ENCODE results near the gene ACVR2A.

Gene ACVR2A

GRCh38 chr2:147927053-147927588, 82.3 kb downstream of the ACVR2A start:
- no peak for DNase-seq

DNA sequence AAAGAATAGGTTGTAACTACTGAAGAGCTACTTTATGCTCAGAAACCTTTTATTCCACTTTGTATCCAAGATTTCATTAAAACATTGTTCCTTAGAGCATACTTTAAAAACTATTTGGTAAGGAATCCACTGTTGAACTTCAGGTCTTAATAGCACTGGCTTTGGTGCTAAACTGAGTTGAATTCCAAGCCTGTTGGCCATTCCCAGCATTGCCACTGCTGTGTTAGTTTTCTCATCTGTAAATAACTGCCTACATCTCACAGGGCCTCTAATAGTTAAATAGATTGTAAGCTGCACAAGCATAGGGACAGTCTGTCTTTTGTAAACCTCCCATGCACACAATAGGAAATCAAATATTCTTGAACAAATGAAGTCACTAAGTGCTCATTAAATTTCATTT, 89.1 kb downstream of the ACVR2A start:
- DNase-seq, result no peak

GRCh38 chr2:147934881-147935620, 90.2 kb downstream of the ACVR2A start:
- DNase-seq, result no peak

DNA sequence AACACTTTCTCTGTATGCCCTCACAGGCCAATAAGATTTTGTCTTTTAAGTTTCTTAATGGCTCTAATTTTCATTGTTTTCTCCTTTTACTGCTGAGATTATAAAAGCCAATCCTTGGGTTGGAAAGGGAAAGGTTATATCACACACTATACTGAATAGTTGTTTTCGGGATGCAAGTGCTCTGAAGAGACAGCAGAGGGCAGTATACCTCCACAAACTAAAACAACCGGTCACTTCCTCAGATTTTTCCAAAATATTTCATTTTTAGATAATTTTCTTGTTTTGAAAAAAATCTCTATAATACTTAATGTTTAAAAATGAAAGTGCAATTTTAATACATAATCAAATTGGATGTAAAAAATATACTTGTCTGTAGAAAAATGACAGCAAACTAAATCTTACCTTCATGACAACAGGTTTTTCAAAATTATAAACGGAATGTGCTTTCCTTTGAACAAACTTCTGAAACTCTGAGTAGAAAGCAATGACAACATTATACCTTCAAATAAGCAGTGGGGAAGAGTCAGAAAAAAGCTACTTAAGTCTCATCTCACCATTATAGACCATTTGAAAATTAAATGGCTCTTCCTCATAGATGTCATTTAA, 93.0 kb downstream of the ACVR2A start:
- peak; percentile 22 to 27 for DNase-seq

DNA sequence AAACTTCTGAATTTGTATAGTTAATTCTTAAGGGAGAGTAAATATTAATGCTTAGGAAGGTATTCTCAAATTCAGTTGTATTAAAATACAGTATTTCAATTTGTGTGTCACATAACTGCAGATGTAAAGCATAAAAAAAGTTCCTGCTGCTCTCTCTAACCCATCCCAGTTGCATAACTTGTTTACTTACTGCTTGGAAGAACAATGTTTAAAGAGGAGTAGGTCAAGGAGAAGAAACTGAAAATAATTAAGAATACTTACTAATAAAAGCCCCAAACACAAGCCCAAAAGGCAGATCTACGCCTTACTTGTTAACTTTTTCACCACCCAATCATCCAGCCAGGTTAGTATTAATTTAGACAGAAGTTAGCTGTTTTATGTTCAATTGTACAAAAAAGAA, 94.5 kb downstream of the ACVR2A start:
- no peak for DNase-seq

- no peak for DNase-seq
These were observed 100.8 kb downstream of the ACVR2A start for GRCh38 chr2:147945660-147946059.

GRCh38 chr2:147952118-147952517, 107.3 kb downstream of the ACVR2A start:
- no peak for DNase-seq

DNA sequence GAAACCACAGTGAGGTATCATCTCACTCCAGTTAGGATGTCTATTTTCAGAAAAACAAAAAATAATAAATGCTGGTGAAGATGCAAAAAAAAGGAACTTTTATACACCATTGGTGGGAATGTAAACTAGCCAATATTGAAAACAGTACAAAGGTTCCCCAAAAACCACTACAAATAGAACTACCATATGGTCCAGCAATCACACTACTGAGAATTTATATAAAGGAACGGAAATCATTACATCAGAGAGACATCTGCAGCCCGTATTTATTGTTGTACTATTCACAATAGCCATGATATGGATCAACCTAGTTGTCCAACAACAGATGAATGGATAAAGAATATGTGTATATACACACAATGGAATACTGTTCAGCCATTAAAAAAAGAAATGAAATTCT, 123.7 kb downstream of the ACVR2A start:
- no peak for DNase-seq

DNA sequence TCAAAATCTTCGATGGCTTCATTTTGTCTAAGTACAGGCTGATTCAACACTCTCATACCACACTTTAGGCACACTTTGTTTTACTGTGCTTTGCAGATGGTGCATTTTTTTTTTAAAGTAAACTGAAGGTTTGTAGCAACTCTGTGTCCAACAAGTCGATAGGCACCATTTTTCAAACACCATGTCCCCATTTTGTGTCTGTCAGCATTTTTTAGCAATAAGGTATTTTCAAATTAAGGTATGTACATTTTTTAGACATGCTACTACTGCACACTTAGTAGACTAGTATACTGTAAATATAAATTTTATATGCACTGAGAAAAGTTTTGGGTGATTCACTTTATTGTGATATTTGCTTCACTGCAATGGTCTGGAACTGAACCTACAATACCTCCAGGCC, 131.3 kb downstream of the ACVR2A start:
- no peak for DNase-seq

GRCh38 chr2:147977679-147978078, 132.8 kb downstream of the ACVR2A start:
- DNase-seq, result no peak
